ENCODE data around the gene CDKN2D.

DNA sequence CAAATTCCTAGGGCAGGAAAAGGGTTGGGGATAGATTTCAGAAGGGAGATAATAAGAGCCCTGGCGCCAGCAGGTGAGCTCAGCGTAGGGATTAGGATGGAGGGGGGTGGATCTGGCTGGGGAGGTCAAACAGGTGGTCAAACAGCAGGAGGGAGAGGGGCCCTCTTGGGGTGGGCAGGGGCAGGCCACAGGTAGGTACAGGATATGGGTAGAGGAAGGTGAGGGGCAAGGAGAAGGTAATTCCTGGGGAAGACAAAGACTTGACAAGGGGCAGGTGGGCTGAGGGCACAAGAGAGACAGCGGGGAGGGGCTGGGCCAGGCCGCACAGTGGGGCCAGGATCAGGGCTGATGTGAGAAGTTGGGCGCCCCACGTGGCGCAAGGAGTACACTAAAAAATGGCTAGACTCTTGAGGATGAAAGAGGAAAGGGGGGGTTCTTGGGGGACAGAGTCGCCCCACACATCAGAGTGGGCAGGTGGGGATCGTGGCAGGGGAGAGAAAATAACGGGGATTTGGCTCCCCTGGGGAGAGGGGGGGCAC lies 3.7 kb downstream of the CDKN2D start:
- TF ChIP-seq ELF4 (IDR thresholded peaks at IDR 0.05) (no peak), TARDBP (IDR thresholded peaks at IDR 0.05) (no peak), FOXM1 (IDR thresholded peaks at IDR 0.05; ENCODE audit: borderline replicate concordance) (no peak), FOXK2 (IDR thresholded peaks at IDR 0.05) (no peak), ARNT (IDR thresholded peaks at IDR 0.05) (no peak), ZNF384 (IDR thresholded peaks at IDR 0.05) (no peak), SP1 (IDR thresholded peaks at IDR 0.05) (no peak), CTBP1 (IDR thresholded peaks at IDR 0.05; ENCODE audit: borderline replicate concordance) (no peak), NFRKB (IDR thresholded peaks at IDR 0.05) (no peak), FOXA1 (IDR thresholded peaks at IDR 0.05) (no peak), HDGF (IDR thresholded peaks at IDR 0.05; ENCODE audit: borderline replicate concordance) (no peak), BHLHE40 (IDR thresholded peaks at IDR 0.05; ENCODE audit: borderline replicate concordance) (no peak), SUZ12 (IDR thresholded peaks at IDR 0.05) (no peak)

Data from HEK293T (cell line).